SK-MEL-5 (cell line): ENCODE results near the gene XRN2. TPM values are rescaled to one million over a fixed set of nuclear protein-coding genes. Genes with fewer than 3 reads are reported as not detected.
A peak's percentile ranks its signal among the peaks of the same experiment; 100 is the strongest.

Experiments
- DNase-seq: peaks from one replicate; pipeline ENCODE4 v3.0.0-alpha.2; 2016; ENCODE audit warnings: low read depth, low spot score
- in situ Hi-C: cut with HindIII; loops from 2 replicates; pipeline ENCODE4 v1.10.0; 2016; ENCODE audit warnings: low sequenced_read_pairs, high pct_unique_total_duplicates, low pct_unique_long_range_greater_than_20kb
- polyA plus RNA-seq, 2 experiments: library from polyadenylated mRNA; depleted of rRNA; stranded (reverse); fragments of >200 nt; gene quantifications; 2 replicates each; pipeline ENCODE4 v1.2.3, GENCODE V29; 2015
- total RNA-seq: library from RNA; depleted of rRNA; stranded (reverse); fragments of >200 nt; shearing (Covaris generic); gene quantifications from 2 replicates; pipeline ENCODE4 v1.2.3, GENCODE V29; 2014; rRNA removed

The XRN2 gene
- 151 and 160 TPM in 2 replicates for total RNA-seq
- 114 and 146 TPM in 2 replicates for polyA plus RNA-seq (2015; cell fraction: cytosol; rRNA removed)
- polyA plus RNA-seq (2015; cell fraction: nucleus; rRNA removed), result 129 and 137 TPM in 2 replicates

- DNase-seq, result peak; percentile 96
- in situ Hi-C loops, result no loop called here
These were observed at the start of gene XRN2 for GRCh38 chr20:21303061-21303871. TSS of gene XRN2 (plus strand) at chr20:21303331. CDS start at chr20:21303399, 68 bp downstream.

DNA sequence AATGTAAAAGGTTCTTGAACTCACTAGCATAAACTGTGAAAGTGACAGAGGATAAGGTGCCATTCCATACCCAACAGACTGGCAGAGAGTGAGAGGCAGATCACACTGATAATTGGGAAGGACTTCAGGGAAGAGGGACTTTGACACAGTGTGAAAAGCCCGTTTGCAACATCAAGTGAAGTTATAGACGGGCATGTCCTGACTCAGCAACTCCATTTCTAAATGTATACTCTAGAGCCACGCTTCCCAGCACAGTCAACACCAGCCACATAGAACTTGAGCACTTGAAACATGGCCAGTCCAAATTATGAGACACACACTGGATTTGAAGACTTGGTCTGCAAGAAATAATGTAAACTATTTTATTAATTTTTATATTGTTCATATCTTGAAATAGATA is 45.9 kb upstream of the XRN2 start:
- in situ Hi-C loops, result no loop called here
- no peak for DNase-seq

DNA sequence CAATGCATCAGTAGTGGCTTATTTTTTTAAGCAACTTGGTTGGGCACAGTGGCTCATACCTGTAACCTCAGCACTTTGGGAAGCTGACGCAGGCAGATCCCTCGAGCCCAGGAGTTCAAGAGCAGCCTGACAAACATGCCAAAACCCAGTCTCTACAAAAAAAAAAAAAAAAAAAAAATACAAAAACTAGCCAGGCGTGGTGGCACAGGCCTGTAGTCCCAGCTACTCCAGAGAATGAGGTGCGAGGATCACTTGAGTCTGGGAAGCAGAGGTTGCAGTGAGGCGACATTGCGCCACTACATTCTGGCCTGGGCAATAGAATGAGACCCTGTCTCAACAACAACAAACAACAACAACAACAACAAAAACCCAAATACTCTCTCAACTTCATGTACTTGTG is 44.7 kb upstream of the XRN2 start:
- in situ Hi-C loops, result no loop called here
- no peak for DNase-seq

GRCh38 chr20:21259346-21259745 is 43.8 kb upstream of the XRN2 start:
- in situ Hi-C loops, result no loop called here
- DNase-seq, result peak; percentile 54

DNA sequence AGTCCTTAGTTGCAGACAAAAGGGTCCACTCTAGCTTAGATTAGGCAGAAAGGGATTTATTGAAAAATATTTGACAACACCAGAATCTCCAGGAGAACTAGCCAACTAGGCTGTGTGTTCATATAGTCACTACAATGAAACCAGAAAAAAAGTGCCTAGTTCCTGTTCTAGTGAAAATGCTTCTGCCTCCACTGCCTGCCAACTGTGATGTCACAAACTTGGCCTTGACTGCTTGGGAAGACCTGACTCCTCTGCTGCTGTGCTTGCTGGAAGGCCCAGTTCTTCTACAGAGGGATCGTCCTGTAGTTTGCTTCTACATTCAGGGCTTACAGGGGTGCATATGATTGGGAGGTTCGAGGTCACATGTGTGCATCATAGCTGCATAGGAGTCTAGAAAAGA is 40.3 kb upstream of the XRN2 start:
- in situ Hi-C loops, result no loop called here

DNA sequence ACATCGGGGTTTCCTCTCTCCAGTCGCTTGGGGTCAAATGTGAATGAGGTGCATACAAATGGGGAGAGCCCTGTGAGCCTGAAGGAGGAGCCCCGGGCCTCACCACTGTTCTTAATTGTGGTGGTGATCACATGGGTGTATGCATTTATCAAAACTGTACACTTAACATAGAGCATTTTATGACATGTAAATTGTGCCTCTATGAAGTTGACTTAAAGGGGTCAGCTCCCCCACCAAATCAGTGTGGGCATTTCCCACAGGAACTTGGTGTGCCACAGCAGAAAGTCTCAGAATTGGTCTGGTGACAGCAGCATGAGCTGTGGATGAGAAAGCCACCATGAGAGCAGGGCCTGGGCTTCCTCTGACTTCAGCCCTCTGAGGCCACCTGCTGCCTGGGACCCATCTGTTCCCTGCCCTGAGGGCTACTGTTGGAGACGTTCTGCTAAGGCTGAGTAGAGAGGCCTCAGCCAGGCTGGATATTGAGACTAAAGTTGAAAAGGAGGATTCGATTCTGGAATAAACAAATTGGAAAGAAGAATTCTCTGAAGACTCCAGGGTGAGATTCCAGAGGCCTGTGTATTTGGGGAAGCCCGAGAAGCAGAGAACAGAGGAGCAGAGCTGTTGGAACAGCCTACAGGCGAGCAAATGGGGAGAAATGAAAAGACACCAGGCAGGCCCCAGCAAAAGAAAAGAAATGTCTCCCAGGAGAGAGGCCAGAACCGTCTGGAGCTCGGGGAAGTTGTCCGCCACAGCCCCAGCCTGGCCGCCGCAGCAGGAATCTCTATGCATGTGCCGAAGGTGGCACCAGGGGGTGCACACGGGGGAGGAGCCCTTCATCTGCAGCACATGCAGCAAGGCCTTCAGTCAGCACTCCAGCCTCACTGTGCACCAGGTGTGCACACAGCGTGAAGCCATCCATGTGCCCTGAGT is 37.6 kb upstream of the XRN2 start:
- in situ Hi-C loops, result no loop called here
- no peak for DNase-seq

More for the DNA sequence above, 40.3 kb upstream of the XRN2 start:
- peak; percentile 30 for DNase-seq

DNA sequence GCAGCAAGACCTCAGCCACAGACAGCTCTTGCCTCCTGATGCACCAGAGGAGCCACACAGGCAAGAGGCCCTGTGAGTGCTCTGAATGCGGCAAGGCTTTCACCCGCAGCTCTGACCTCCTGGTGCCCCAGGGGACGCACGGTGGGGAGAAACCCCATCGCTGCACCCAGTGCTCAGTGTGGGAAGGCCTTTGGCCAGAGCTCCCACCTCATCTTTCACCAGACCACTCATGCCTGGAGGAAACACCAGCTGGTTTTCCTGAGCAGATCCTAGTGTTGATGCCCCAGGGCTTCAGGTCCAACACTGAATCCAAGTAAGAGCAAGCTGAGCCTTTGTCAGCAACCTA is 37.0 kb upstream of the XRN2 start:
- no peak for DNase-seq
- in situ Hi-C loops, result no loop called here

DNA sequence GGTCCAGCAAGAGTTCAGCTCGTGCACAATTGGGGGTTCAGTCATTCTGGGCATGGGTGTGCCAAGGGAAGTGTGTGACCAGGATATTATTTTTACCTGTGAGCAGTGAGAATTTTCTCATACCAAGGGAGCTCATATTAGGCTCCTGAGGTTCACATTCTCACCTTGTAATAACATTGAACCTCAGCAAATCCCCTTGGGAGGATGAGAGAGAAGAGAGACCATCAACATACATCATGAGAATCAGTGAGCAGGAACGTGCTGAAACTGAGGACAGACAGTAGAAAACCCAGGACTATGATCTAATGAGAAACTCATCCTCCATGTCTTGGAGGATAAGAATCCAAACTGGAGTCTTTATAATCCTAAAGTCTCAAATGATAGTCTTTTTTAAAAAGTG is 33.4 kb upstream of the XRN2 start:
- in situ Hi-C loops, result no loop called here
- DNase-seq, result no peak

GRCh38 chr20:21270806-21271205 is 32.3 kb upstream of the XRN2 start:
- DNase-seq, result no peak
- in situ Hi-C loops, result no loop called here

DNA sequence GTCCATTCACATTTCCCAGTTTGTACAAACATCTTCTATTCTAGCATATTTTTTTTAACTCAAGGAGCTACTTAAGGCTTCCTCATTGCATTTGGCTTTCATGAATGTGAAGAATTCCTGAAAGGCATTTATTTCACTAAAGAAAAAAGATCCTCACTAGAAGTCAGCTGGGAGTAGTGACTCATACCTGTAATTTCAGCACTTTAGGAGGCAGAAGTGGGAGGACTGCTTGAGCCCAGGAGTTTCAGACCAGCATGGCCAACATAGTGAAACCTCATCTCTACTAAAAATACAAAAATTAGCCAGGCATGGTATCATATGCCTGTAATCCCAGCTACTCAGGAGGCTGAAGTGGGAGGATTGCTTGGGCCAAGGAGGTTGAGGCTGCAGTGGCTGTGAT is 30.9 kb upstream of the XRN2 start:
- in situ Hi-C loops, result no loop called here
- no peak for DNase-seq

- DNase-seq, result no peak
- in situ Hi-C loops, result no loop called here
These were observed 30.5 kb upstream of the XRN2 start for GRCh38 chr20:21272679-21273078.

GRCh38 chr20:21273755-21274386 is 29.3 kb upstream of the XRN2 start:
- DNase-seq, result no peak
- in situ Hi-C loops, result no loop called here

GRCh38 chr20:21278829-21279228 is 24.3 kb upstream of the XRN2 start:
- in situ Hi-C loops, result no loop called here

GRCh38 chr20:21279706-21280521 is 23.2 kb upstream of the XRN2 start:
- in situ Hi-C loops, result no loop called here
- DNase-seq, result no peak

More at GRCh38 chr20:21278829-21279228, 24.3 kb upstream of the XRN2 start:
- no peak for DNase-seq

DNA sequence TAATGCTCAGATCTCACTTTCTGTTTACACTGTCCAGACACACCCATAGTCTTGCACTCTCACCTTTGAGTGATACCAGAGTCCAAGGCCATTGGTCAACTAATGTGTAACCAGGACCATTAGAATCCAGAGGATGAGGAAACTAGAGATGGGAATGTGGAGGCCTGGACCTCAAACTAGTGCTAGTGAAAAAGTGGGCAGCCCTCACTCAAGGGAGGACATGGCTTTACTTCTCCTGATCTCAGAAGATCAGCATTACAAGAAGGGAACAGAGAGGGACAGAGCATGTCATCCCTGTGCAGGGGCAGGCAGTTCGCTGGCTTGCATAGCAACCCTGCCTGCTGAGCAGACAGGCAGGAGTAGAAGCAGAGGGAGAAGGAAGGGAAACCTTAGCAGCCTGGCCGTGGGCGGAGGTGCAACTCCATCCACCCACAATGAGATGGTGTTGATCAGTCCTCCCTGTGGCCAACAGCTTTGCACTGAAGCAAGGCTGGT is 22.6 kb upstream of the XRN2 start:
- in situ Hi-C loops, result no loop called here
- no peak for DNase-seq

DNA sequence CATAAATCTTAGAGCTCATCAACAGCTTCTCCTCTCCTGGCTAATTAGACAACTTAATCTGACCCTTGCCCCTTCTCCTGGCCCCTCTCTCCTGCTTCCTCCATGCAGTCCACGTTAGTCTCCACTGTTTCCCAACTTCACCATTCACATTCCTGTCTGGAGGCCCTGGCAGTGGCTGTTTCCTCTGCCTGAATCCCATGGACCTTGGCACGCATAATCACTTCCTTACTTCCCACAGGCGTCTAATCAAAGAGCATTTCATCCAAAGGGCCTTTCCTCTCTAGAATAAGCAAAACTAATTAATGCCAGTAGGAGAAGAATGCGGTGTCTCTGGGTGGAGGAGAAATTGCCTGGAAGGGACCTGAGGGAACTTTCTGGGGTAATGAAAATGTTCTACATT is 16.4 kb upstream of the XRN2 start:
- DNase-seq, result no peak
- in situ Hi-C loops, result no loop called here
